Stomach smooth muscle (tissue), 2 donors: Measurements from ENCODE around the gene AP1G2.

Source experiments
- H3K27ac ChIP-seq: one replicate; pipeline ENCODE4 v1.7.0; 2013; ENCODE audit warnings: mild to moderate bottlenecking, low read length, inconsistent platforms
- H3K27me3 ChIP-seq, 2 donors: one replicate each; pipeline ENCODE4 v1.7.0; 2013; ENCODE audit warnings: low read length in 2 of 2; ENCODE audit not compliant: insufficient read depth in 2 of 2, control insufficient read depth in 1 of 2
- H3K36me3 ChIP-seq, 2 donors: one replicate each; pipeline ENCODE4 v1.7.0; 2013; ENCODE audit warnings: low read length in 2 of 2; ENCODE audit not compliant: control insufficient read depth in 2 of 2, insufficient read depth in 2 of 2
- H3K4me1 ChIP-seq: one replicate; pipeline ENCODE4 v1.7.0; 2013; ENCODE audit warnings: low read length; ENCODE audit not compliant: control insufficient read depth, insufficient read depth
- H3K4me3 ChIP-seq, 2 donors: one replicate each; pipeline ENCODE4 v1.7.0; 2013; ENCODE audit warnings: low read length in 2 of 2
- H3K9ac ChIP-seq, 2 donors: one replicate each; pipeline ENCODE4 v1.7.0; 2013; ENCODE audit warnings: low read length in 2 of 2, mild to moderate bottlenecking in 1 of 2
- H3K9me3 ChIP-seq, 2 donors: one replicate each; pipeline ENCODE4 v1.7.0; 2013; ENCODE audit warnings: low read length in 2 of 2; ENCODE audit not compliant: control insufficient read depth in 2 of 2
- donor health status: healthy.
- donor health status: Pancreatic carcinoma.

AP1G2 gene

GRCh38 chr14:23568600-23569331, 1.2 kb upstream of the AP1G2 start:
- Histone ChIP-seq H3K4me1 (peaks cover 13% of the 10 kb centered on the region), H3K27ac (no peak overlapping the region), H3K9ac (no peak overlapping the region), H3K9me3 (no peaks in the 10 kb centered on the region), H3K36me3 (no peaks in the 10 kb centered on the region), H3K4me3 (no peak overlapping the region), H3K27me3 (peaks cover 13 to 19% of the 10 kb centered on the region in 2 donors)

DNA sequence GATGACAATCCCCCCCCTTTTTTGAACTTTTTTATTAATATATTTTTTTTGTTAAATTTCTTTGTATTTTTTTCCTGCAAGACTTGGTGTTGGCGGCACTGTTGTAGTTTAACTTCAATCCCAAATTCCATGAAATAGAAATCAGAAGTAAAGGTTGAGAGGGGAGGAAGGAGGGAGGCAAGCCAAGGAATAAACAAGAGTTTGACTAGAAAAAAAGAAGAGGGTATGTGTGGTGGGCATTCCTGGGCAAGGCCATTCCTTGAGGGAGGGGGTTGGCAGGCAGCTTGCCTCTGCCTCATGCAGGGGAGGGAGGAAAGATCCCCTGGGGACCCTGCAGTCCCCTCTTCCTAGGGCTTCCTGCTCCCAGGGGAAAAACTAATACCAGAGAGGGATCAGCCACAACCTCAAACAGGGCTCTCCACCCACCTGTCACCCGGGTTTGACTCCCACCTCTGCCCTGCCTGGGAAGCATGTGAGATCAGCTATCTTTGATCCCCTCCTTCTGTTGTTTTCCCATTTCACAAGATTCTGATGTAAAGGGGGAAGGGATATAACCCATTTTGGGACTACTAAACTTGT, 519 bp upstream of the AP1G2 start:
- no peaks in the 10 kb centered on the region for H3K36me3 ChIP-seq
- no peak overlapping the region for H3K27ac ChIP-seq
- H3K4me1 ChIP-seq = peaks cover 13% of the 10 kb centered on the region
- peak overlapping the region in 1 of 2 donors; percentile 81 for H3K4me3 ChIP-seq
- H3K27me3 ChIP-seq = peaks cover 8 to 14% of the 10 kb centered on the region in 2 donors
- H3K9me3 ChIP-seq = no peaks in the 10 kb centered on the region
- no peak overlapping the region for H3K9ac ChIP-seq

DNA sequence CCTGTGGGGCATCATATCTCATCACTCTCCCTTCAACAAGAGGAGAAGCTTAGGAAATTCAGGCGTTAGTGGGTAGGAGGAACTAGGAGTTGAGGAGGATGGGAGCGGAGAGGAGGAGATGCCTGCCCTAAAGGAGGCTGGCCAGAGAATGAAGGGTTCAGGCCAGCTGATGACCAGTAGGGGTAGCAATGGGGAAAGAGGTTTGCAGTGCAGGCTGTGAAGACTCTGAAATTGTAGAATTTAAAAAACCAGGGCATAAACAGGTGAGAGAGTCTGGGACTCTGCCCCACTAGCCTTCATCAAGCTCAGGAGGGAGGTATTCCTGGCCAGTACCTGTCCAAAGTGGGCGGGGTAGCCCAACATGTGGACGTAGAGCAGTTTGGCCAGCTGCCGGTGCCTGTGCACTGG, 809 bp downstream of the AP1G2 start:
- Histone ChIP-seq H3K9me3 (no peaks in the 10 kb centered on the region), H3K4me1 (peaks cover 15% of the 10 kb centered on the region), H3K36me3 (no peaks in the 10 kb centered on the region), H3K4me3 (peak overlapping the region; percentile 81 to 87), H3K27ac (peak overlapping the region; percentile 31), H3K9ac (peak overlapping the region; percentile 73 to 80), H3K27me3 (peaks cover 2 to 3% of the 10 kb centered on the region in 2 donors)

- Histone ChIP-seq H3K27me3 (peaks cover 0 to 2% of the 10 kb centered on the region in 2 donors), H3K27ac (no peak overlapping the region), H3K9ac (no peak overlapping the region), H3K36me3 (no peaks in the 10 kb centered on the region), H3K4me3 (no peak overlapping the region), H3K4me1 (peaks cover 15% of the 10 kb centered on the region), H3K9me3 (no peaks in the 10 kb centered on the region)
Observed at GRCh38 chr14:23566112-23566777, 1.3 kb downstream of the AP1G2 start.

- Histone ChIP-seq H3K9me3 (no peaks in the 10 kb centered on the region), H3K27me3 (peaks cover 0 to 2% of the 10 kb centered on the region in 2 donors), H3K9ac (no peak overlapping the region), H3K4me3 (no peak overlapping the region), H3K4me1 (peaks cover 15% of the 10 kb centered on the region), H3K36me3 (no peaks in the 10 kb centered on the region), H3K27ac (no peak overlapping the region)
Observed at GRCh38 chr14:23565626-23566025, 2.0 kb downstream of the AP1G2 start.

- Histone ChIP-seq H3K4me3 (no peak overlapping the region), H3K9ac (no peak overlapping the region), H3K36me3 (peaks cover 4% of the 10 kb centered on the region in 2 donors), H3K9me3 (no peaks in the 10 kb centered on the region), H3K27ac (no peak overlapping the region), H3K27me3 (peaks cover 0 to 2% of the 10 kb centered on the region in 2 donors), H3K4me1 (peaks cover 15% of the 10 kb centered on the region)
Observed at GRCh38 chr14:23564876-23565275, 2.7 kb downstream of the AP1G2 start.

GRCh38 chr14:23564181-23564812, 3.3 kb downstream of the AP1G2 start:
- no peak overlapping the region for H3K4me3 ChIP-seq
- no peaks in the 10 kb centered on the region for H3K9me3 ChIP-seq
- no peak overlapping the region for H3K27ac ChIP-seq
- peaks cover 4 to 5% of the 10 kb centered on the region in 2 donors for H3K36me3 ChIP-seq
- H3K4me1 ChIP-seq = peaks cover 15% of the 10 kb centered on the region
- H3K27me3 ChIP-seq = no peaks in the 10 kb centered on the region
- no peak overlapping the region for H3K9ac ChIP-seq

- Histone ChIP-seq H3K27ac (no peak overlapping the region), H3K36me3 (peaks cover 4 to 10% of the 10 kb centered on the region in 2 donors), H3K9me3 (no peaks in the 10 kb centered on the region), H3K4me3 (no peak overlapping the region), H3K4me1 (peaks cover 15% of the 10 kb centered on the region), H3K27me3 (no peaks in the 10 kb centered on the region), H3K9ac (no peak overlapping the region)
Observed at GRCh38 chr14:23563473-23564180, 4.0 kb downstream of the AP1G2 start.

DNA sequence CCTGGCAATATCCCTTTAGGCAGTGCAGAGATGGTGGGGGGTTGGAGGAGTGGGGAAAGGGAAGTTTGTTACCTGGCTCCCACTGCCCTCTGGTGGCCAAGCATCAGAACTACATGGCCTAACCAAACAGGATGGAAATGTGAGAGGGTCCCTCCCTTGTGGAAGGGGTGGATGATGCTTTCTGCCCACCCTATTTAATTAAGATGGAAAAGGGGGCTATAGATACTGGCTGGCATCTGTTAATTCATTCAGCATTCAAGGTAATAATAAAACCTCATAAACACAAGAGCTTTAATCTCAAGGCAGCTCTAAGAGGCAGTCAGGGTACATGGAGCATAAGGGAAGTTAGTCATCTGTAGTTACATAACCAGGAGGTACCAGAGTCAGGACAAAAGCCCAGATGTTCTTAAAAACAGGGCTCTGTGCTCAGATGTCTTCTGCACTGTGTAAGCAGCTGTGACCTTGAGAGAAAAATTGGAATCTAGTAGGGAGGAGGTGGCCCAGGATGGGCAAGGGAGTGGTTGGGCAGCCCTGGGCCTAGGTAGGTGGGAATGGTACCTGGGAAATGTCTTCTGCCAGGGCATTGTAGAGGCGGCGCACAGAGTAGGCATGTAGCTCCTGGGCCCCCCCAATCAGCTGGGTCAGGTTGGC, 4.6 kb downstream of the AP1G2 start:
- peaks cover 4 to 12% of the 10 kb centered on the region in 2 donors for H3K36me3 ChIP-seq
- H3K4me1 ChIP-seq = peaks cover 19% of the 10 kb centered on the region
- H3K27me3 ChIP-seq = no peaks in the 10 kb centered on the region
- no peak overlapping the region for H3K4me3 ChIP-seq
- peak overlapping the region; percentile 21 to 31 for H3K9ac ChIP-seq
- H3K9me3 ChIP-seq = no peaks in the 10 kb centered on the region
- H3K27ac ChIP-seq = peak overlapping the region; percentile 31
